GM12878 (cell line): Measurements from ENCODE around the gene ADCY1. TPM values are rescaled to one million over a fixed set of nuclear protein-coding genes. Genes with fewer than 3 reads are reported as not detected.

Experiments
- ATAC-seq: fragments of 200-7000 bp; cut with Tn5 transposase; 3 replicates; pipeline ENCODE4 v1.9.1; 2020; ENCODE audit warnings: mild to moderate bottlenecking, moderate library complexity
- BruUV-seq: library from RNA; stranded (reverse); fragments of 400-500 nt; replicated peaks from 2 replicates; lab custom pipeline; 2021; lab: Mats Ljungman, UMichigan
- CTCF ChIA-PET: fragments of 300-600 bp; sonication (Branson Sonifier 250); formaldehyde crosslinking; extraction: SDS; loops from one replicate; lab custom pipeline; 2021; ENCODE audit warnings: inconsistent platforms; lab: Yijun Ruan, JAX
- POLR2A ChIA-PET: fragments of 350-600 bp; formaldehyde crosslinking; extraction: SDS; loops from one replicate; lab custom pipeline; 2021; ENCODE audit warnings: inconsistent platforms; lab: Charles Lee
- RAD21 ChIA-PET: fragments of 300-600 bp; sonication (Branson Sonifier 250); formaldehyde crosslinking; loops from one replicate; lab custom pipeline; 2023; ENCODE audit warnings: antibody characterized with exemption; ENCODE audit not compliant: unreplicated experiment; lab: Charles Lee
- SMC1A ChIA-PET: fragments of 300-600 bp; sonication (Branson Sonifier 250); formaldehyde crosslinking; loops from one replicate; lab custom pipeline; 2023; ENCODE audit not compliant: unreplicated experiment, uncharacterized antibody; lab: Charles Lee
- DNase-seq: peaks from one replicate; pipeline ENCODE4 v3.0.0-alpha.2; 2011; ENCODE audit warnings: low read depth, low spot score
- FAIRE-seq: peaks from 3 replicates; lab custom pipeline; 2011; peaks lifted over from hg19 to GRCh38; lab: Jason Lieb, UNC
- H2AFZ ChIP-seq: 2 replicates; pipeline ENCODE4 v1.6.0; 2011; ENCODE audit warnings: low read depth, low read length, control low read depth; ENCODE audit not compliant: control insufficient read depth
- H3K27ac ChIP-seq: 2 replicates; pipeline ENCODE4 v1.5.1; 2011; ENCODE audit warnings: control low read depth; ENCODE audit not compliant: control insufficient read depth, insufficient read depth
- H3K27me3 ChIP-seq, 2 experiments: replicated peaks in 1 of 2; 2 replicates each; pipeline versions ENCODE4 v1.6.0 to v1.6.1; 2011; ENCODE audit warnings: low read length in 1 of 2; ENCODE audit not compliant: control insufficient read depth in 2 of 2, insufficient read depth in 2 of 2
- H3K36me3 ChIP-seq, 2 experiments: 2 replicates each; pipeline ENCODE4 v1.5.1; 2011; ENCODE audit warnings: low read length in 1 of 2; ENCODE audit not compliant: control insufficient read depth in 2 of 2, insufficient read depth in 2 of 2
- H3K4me1 ChIP-seq: 2 replicates; pipeline ENCODE4 v1.6.1; 2011; ENCODE audit warnings: mild to moderate bottlenecking, low read length, moderate library complexity, mixed read lengths; ENCODE audit not compliant: control insufficient read depth, insufficient read depth
- H3K4me2 ChIP-seq: 2 replicates; pipeline ENCODE4 v1.6.0; 2011; ENCODE audit warnings: control low read depth; ENCODE audit not compliant: control insufficient read depth, insufficient read depth
- H3K4me3 ChIP-seq: fragments of 200-600 bp; sonication (generic); 2 replicates; pipeline ENCODE4 v1.5.1; 2016
- H3K79me2 ChIP-seq: 2 replicates; pipeline ENCODE4 v1.6.0; 2011; ENCODE audit warnings: low read length; ENCODE audit not compliant: control insufficient read depth, insufficient read depth
- H3K9ac ChIP-seq: 2 replicates; pipeline ENCODE4 v1.8.0; 2011; ENCODE audit warnings: low read length, control low read depth, mixed read lengths; ENCODE audit not compliant: control insufficient read depth, insufficient read depth
- H3K9me3 ChIP-seq: replicated peaks from 3 replicates; pipeline ENCODE4 v1.5.1; 2011; ENCODE audit warnings: mild to moderate bottlenecking, low read length; ENCODE audit not compliant: control insufficient read depth, insufficient read depth
- H4K20me1 ChIP-seq: 2 replicates; pipeline ENCODE4 v1.6.0; 2011; ENCODE audit not compliant: control insufficient read depth, insufficient read depth
- BCL11A ChIP-seq: IDR thresholded peaks from 2 replicates; pipeline ENCODE4 v1.6.1; 2011; ENCODE audit warnings: low read depth, low read length
- CBX5 ChIP-seq: sonication (generic); IDR thresholded peaks from 2 replicates; pipeline ENCODE4 v1.6.1; 2016; ENCODE audit warnings: low read depth, moderate library complexity, mild to moderate bottlenecking, inconsistent platforms
- EGR1 ChIP-seq, 2 experiments: IDR thresholded peaks; 1 replicate in 1 of 2; 2 replicates in 1 of 2; pipeline ENCODE4 v1.6.1; 2011 to 2012; ENCODE audit warnings: low read depth in 2 of 2, low read length in 2 of 2, borderline replicate concordance in 1 of 2, mild to moderate bottlenecking in 1 of 2, moderate library complexity in 1 of 2
- ELK1 ChIP-seq: IDR thresholded peaks from 2 replicates; pipeline ENCODE4 v1.6.1; 2012; ENCODE audit warnings: low read depth, low read length, improper control_type of control experiment
- HSF1 ChIP-seq: fragments of 150-350 bp; IDR thresholded peaks from 2 replicates; pipeline ENCODE4 v1.6.1; 2014; ENCODE audit warnings: mild to moderate bottlenecking, low read depth, low read length
- MAX ChIP-seq: IDR thresholded peaks from 2 replicates; pipeline ENCODE4 v1.6.1; 2012; ENCODE audit warnings: low read depth, low read length, improper control_type of control experiment
- MLLT1 ChIP-seq: fragments of 450-650 bp; IDR thresholded peaks from 2 replicates; pipeline ENCODE4 v1.6.1; 2016; ENCODE audit warnings: mild to moderate bottlenecking
- MTA3 ChIP-seq: IDR thresholded peaks from 2 replicates; pipeline ENCODE4 v1.6.1; 2012; ENCODE audit warnings: low read length, inconsistent platforms, borderline replicate concordance
- POLR2AphosphoS5 ChIP-seq: IDR thresholded peaks from 2 replicates; pipeline ENCODE4 v1.6.1; 2011; ENCODE audit warnings: mild to moderate bottlenecking, low read length, inconsistent platforms
- POU2F2 ChIP-seq: IDR thresholded peaks from 3 replicates; pipeline ENCODE4 v1.6.1; 2011; ENCODE audit warnings: low read depth, mild to moderate bottlenecking, low read length, borderline replicate concordance
- SP1 ChIP-seq: IDR thresholded peaks from one replicate; pipeline ENCODE4 v1.6.1; 2011; ENCODE audit warnings: low read depth, low read length
- SREBF2 ChIP-seq: IDR thresholded peaks from 2 replicates; pipeline ENCODE4 v1.6.1; 2012; ENCODE audit warnings: mild to moderate bottlenecking, low read length
- ZBTB40 ChIP-seq: fragments of 450-650 bp; IDR thresholded peaks from 2 replicates; pipeline ENCODE4 v1.6.1; 2016; ENCODE audit warnings: mild to moderate bottlenecking, moderate library complexity, borderline replicate concordance
- ZNF384 ChIP-seq: IDR thresholded peaks from 2 replicates; pipeline ENCODE4 v1.6.1; 2012; ENCODE audit warnings: low read depth, mild to moderate bottlenecking, low read length, improper control_type of control experiment, borderline replicate concordance
- ZNF622 ChIP-seq: fragments of 450-650 bp; IDR thresholded peaks from 2 replicates; pipeline ENCODE4 v1.6.1; 2017; ENCODE audit warnings: mild to moderate bottlenecking, inconsistent platforms
- WGBS: methylation state at CpG from one replicate; pipeline ENCODE4 v1.1.6; 2016; ENCODE audit warnings: low lambda C conversion rate; ENCODE audit not compliant: insufficient replicate concordance, insufficient coverage; ENCODE audit errors: missing lambda C conversion rate; 5-methylcytosine and 5-hydroxymethylcytosine counted together
- in situ Hi-C: fragments of 300-500 bp; cut with MboI; formaldehyde crosslinking; loops from 9 replicates; pipeline ENCODE4 v1.14.3; 2018; ENCODE audit warnings: mixed read lengths
- intact Hi-C: fragments of 100-400 bp; cut with micrococcal nuclease; formaldehyde crosslinking; loops from one replicate; pipeline ENCODE4 v1.14.2; 2022; ENCODE audit not compliant: unreplicated experiment
- polyA plus RNA-seq, 11 experiments: library from polyadenylated mRNA; depleted of rRNA in 4 of 11; unstranded in 6 of 11; stranded (reverse) in 5 of 11; fragments of >200 nt; fragmentation: Nextera tagmentation in 4 of 11; fragmentation: Illumina TruSeq in 1 of 11; extraction: Ambion mirVana in 4 of 11; extraction: Trizol in 1 of 11; gene quantifications; 1 replicate in 1 of 11; 2 replicates in 10 of 11; pipeline versions ENCODE4 v1.2.1 to v1.2.3, GENCODE V29; 2011 to 2016; ENCODE audit warnings: inconsistent platforms in 2 of 11, missing spikeins in 2 of 11, low read depth in 1 of 11
- total RNA-seq, 4 experiments: library from RNA; depleted of rRNA in 3 of 4; stranded (reverse); fragments of >200 nt in 3 of 4; fragmentation: Illumina TruSeq in 1 of 4; extraction: Trizol in 1 of 4; gene quantifications; 2 replicates each; pipeline versions ENCODE4 v1.2.1 to v1.2.3, GENCODE V29; 2013 to 2021

ADCY1 gene
- total and polyA plus RNA-seq, 10 of the 15 experiments (the other 5 are each of a cell fraction or from before 2014, with no cell fraction given): 0.13 to 1.4 (median 0.45) TPM; not detected in 1

- TF ChIP-seq HSF1 (no peak), ZNF384 (no peak), MAX (no peak)
Observed at GRCh38 chr7:45582868-45583277, 8.7 kb downstream of the ADCY1 start (continued).

GRCh38 chr7:45583296-45583695 is 9.1 kb downstream of the ADCY1 start:
- intact Hi-C loops: no loop called here
- peaks cover 0 to 2% of the 10 kb centered on the region in 2 experiments; a peak in 1 of 4 replicates for H3K27me3 ChIP-seq
- no peak overlapping the region for H2AFZ ChIP-seq
- DNase-seq: no peak
- 0% methylated on average over 1 of the region's 2 CpGs for WGBS
- ChIA-PET SMC1A (no interaction called here), RAD21 (no interaction called here), POLR2A (no interaction called here), CTCF (interaction anchor here (0.6 kb wide), 1 partner anchor 1596 kb away, joined by 3 read pairs; no protein-coding TSS in a partner anchor)
- H4K20me1 ChIP-seq: no peaks in the 10 kb centered on the region
- H3K79me2 ChIP-seq: no peaks in the 10 kb centered on the region
- no peak overlapping the region for H3K27ac ChIP-seq
- no peak for ATAC-seq
- no peaks in the 10 kb centered on the region for H3K36me3 ChIP-seq
- H3K9ac ChIP-seq: no peak overlapping the region
- H3K4me3 ChIP-seq: no peak overlapping the region
- H3K4me2 ChIP-seq: no peak overlapping the region
- in situ Hi-C loops: no loop called here
- FAIRE-seq: no peak
- no peaks in the 10 kb centered on the region for H3K9me3 ChIP-seq
- no TSS peak for BruUV-seq
- H3K4me1 ChIP-seq: no peaks in the 10 kb centered on the region
- TF ChIP-seq POLR2AphosphoS5 (no peak), EGR1 (IDR thresholded peaks at IDR 0.05; ENCODE audit: borderline replicate concordance in 1 of 2, low read depth in 2 of 2, low read length in 2 of 2) (no peak), ZBTB40 (no peak), ZNF622 (no peak), ELK1 (no peak), POU2F2 (no peak), MLLT1 (no peak), SP1 (no peak), SREBF2 (no peak), MTA3 (no peak), BCL11A (no peak), CBX5 (no peak)
